Activated CD4-positive, alpha-beta T cell treated with anti-CD3 and anti-CD28 coated beads, Interleukin-2, amount 10 ng/mL, durations not matched to agents 7 days and 5 days (primary cell): ENCODE results near the gene P2RX2. TPM values are rescaled to one million over a fixed set of nuclear protein-coding genes. Genes with fewer than 3 reads are reported as not detected.

ENCODE experiments used
- CTCF ChIA-PET: fragments of 350-600 bp; sonication (Branson Sonifier 250); formaldehyde crosslinking; loops from one replicate; lab custom pipeline; 2021; ENCODE audit warnings: antibody characterized with exemption; lab: Charles Lee
- POLR2A ChIA-PET: fragments of 350-600 bp; sonication (Branson Sonifier 250); formaldehyde crosslinking; loops from one replicate; lab custom pipeline; 2021; ENCODE audit warnings: antibody characterized with exemption; lab: Charles Lee
- DNase-seq: peaks from one replicate; pipeline ENCODE4 v3.0.0-alpha.2; 2020
- H3K27ac Mint-ChIP-seq: one replicate; pipeline ENCODE4 v1.8.0; 2021; ENCODE audit warnings: mild to moderate bottlenecking, moderate library complexity, mixed read lengths
- H3K27me3 Mint-ChIP-seq: one replicate; pipeline ENCODE4 v1.8.0; 2021; ENCODE audit warnings: mixed read lengths
- H3K36me3 Mint-ChIP-seq: one replicate; pipeline ENCODE4 v1.8.0; 2021; ENCODE audit warnings: low read depth, mixed read lengths
- H3K4me1 Mint-ChIP-seq: one replicate; pipeline ENCODE4 v1.8.0; 2021; ENCODE audit warnings: mixed read lengths
- H3K4me3 Mint-ChIP-seq: one replicate; pipeline ENCODE4 v1.8.0; 2021; ENCODE audit warnings: mild to moderate bottlenecking, moderate library complexity, mixed read lengths
- H3K9me3 Mint-ChIP-seq: one replicate; pipeline ENCODE4 v1.8.0; 2021; ENCODE audit warnings: mixed read lengths
- total RNA-seq, 2 experiments: library from RNA; stranded (reverse); gene quantifications; one replicate each; pipeline ENCODE4 v1.2.3, GENCODE V29; 2021

P2RX2 gene
- total RNA-seq, 2 experiments from 2014 or later = not detected

DNA sequence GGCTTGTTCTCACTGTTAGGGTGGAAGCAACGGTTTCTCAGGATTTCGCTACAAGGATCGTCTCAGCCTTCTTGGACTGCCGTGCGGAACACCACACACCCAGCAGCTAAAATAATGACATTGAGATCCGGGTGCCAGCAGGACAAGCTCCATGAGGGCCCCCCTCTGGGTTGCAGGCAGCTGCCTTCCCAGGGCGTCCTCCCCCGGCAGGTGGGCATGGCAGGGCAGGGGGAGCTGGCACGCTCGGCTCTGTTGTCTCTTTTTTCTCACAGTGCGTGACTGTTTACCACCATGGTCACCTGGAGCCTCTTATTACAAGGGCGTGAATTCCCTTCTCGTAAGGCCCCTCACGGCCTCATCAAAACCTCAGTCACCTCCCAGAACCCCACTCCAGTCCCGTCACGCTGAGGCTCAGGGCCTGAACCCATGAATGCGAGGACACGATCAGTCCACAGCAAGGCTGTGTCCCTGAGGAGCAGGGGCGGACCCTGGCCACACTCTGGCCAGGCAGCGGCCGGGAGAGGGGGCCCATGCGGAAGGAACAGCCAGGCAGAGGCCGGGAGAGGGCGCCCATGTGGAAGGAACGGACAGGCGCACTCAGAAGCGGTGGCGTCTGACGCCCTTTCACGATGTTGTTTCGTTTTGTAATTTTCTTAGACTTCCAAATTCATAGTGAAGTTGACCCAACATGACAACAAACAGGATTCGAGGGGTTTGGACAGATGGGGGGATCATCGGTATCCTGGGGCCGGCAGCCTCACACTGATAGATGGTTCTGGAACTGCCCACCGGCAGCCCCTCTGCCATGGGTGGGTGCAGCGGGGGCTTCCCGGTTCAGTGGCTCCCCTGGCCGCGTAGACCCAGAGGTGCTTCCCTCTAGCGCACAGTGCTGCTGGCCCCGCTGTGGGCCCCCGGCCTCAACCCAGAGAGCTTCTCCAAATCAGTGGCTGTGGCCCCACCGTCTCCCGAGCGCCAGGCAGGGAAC is 18.2 kb upstream of the P2RX2 start:
- ChIA-PET POLR2A (no interaction called here), CTCF (interaction anchor here (0.5 to 2.9 kb wide), 5 partner anchors 12 to 185 kb away, joined by 3 to 9 read pairs (median 3); no protein-coding TSS in a partner anchor)
- H3K9me3 Mint-ChIP-seq = no peaks in the 10 kb centered on the region
- peak; percentile 44 for DNase-seq
- H3K4me1 Mint-ChIP-seq = peaks cover 24% of the 10 kb centered on the region
- no peak overlapping the region for H3K27ac Mint-ChIP-seq
- peak overlapping the region; percentile 53 for H3K4me3 Mint-ChIP-seq
- peaks cover 44% of the 10 kb centered on the region for H3K27me3 Mint-ChIP-seq
- H3K36me3 Mint-ChIP-seq = no peaks in the 10 kb centered on the region

DNA sequence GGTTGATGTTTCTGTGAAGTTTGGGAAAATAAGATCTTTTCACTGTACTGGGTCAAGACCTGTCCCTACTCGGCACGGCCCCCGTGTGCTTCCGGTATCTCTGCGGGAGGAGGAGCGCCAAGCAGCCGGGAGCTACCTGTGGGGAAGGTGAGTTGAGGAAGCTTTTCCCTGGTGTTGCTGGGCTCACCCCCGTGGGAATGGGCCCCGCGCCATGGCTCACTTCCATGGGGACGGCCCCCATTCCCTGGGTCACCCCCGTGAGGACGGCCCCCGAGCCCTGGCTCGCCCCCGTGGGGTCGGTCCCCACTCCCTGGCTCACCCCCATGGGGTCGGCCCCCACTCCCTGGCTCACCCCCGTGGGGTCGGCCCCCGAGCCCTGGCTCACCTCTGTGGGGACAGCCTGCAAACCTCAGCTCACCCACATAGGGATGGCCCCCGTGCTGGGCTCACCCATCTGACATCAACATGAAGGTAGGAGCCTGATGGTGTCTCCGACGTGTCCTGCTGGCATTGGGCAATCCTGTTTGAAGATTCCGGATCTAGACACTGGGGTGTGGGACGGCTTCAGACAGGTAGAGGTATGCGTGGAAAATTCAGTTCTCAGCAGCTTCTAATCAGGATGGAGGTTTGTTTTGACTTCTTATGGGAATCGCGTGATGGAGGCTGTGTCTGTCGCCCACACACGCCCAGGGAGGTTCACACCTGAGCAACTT is 17.2 kb upstream of the P2RX2 start:
- ChIA-PET POLR2A (no interaction called here), CTCF (interaction anchor here (0.9 to 2.9 kb wide), 2 partner anchors 11 to 14 kb away, joined by 3 to 9 read pairs; no protein-coding TSS in a partner anchor)
- Mint-ChIP-seq H3K27me3 (peaks cover 44% of the 10 kb centered on the region), H3K9me3 (no peaks in the 10 kb centered on the region), H3K4me1 (peaks cover 24% of the 10 kb centered on the region), H3K27ac (no peak overlapping the region), H3K36me3 (no peaks in the 10 kb centered on the region), H3K4me3 (peak overlapping the region; percentile 53)
- no peak for DNase-seq

DNA sequence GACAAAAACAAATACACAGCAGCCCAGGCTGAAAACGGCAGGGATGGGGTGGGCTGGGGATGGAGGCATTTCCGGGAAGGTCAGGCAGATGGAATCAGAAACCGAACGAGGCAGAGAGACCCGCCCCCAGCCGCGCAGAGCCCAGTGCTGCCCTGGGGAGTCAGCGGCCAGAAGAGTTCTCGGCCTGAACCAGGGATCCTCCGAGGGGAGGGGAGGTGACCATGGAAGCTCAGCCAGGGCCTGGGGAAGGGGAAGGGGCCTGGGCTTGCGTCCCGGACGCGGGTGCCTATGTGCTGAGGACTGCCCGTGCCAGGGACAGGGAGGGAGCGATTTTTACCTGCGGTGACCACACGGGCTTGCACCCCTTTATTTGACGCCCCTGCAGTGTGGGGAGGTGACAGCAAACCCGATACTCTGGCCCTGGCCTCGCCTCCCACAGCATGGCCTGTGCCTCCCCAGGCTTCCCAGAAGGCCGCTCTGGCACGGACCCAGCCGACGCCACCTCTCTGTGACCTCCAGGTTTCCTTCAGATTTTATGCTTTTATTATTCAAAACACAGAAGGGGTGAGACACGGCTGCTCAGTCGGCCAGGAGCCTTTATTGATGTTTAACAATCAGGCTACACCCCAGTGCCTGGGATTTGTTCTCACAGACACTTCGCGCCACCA is 15.9 kb upstream of the P2RX2 start:
- Mint-ChIP-seq H3K4me3 (no peak overlapping the region), H3K9me3 (no peaks in the 10 kb centered on the region), H3K27me3 (peaks cover 42% of the 10 kb centered on the region), H3K27ac (no peak overlapping the region), H3K36me3 (no peaks in the 10 kb centered on the region), H3K4me1 (peaks cover 18% of the 10 kb centered on the region)
- no peak for DNase-seq
- CTCF ChIA-PET = interaction anchor here (1.7 kb wide), 1 partner anchor 12 kb away, joined by 6 read pairs; no protein-coding TSS in a partner anchor
- POLR2A ChIA-PET = no interaction called here

DNA sequence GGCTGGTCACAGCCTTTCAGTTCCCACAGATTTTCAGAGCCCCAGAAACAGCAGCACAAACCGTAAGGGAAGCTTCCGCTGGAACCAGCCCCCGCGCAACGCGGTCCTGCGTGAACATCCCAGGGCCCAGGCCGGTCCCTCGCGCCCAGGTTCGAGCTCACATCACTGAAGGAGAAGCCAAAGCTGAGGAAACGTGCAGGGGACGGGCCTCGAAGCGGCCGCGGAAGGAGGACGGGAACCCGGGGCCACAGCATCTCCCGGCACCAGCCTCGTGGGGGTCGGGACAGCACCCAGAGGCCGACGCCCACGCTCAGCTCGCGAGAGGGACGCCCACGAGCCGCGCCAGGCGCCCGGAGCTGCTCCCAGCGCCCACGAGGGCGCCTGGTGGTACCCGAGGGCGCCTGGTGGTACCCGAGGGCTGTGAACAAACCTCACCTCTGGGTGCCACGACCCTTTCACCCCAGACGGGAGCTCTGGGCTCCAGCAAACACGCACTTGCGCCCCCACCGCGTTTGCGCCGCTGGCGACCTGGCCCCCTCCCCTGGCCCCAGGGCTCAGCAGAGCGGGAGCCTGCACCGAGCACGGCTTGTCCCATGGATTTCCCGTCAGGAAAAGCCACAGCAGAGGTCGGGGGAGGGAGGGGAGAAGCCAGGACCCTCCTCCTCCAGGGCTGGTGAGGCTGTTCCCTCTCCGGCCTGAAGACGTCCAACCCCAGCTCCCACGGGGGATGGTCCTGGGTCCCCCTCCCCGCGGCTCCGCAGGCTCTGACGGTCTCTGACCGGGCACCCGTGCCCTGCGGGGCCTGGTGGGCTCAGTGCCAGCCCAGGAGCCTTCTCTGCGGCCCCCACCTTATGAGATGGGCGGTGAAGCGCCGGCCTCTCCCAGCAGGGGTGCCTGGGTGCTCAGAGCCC is 15.1 kb upstream of the P2RX2 start:
- CTCF ChIA-PET = interaction anchor here (0.5 to 1.7 kb wide), 2 partner anchors 11 to 17 kb away, joined by 3 to 6 read pairs; no protein-coding TSS in a partner anchor
- Mint-ChIP-seq H3K9me3 (no peaks in the 10 kb centered on the region), H3K27me3 (peaks cover 44% of the 10 kb centered on the region), H3K27ac (no peak overlapping the region), H3K36me3 (no peaks in the 10 kb centered on the region), H3K4me1 (peaks cover 17% of the 10 kb centered on the region), H3K4me3 (no peak overlapping the region)
- POLR2A ChIA-PET = no interaction called here
- DNase-seq = no peak

DNA sequence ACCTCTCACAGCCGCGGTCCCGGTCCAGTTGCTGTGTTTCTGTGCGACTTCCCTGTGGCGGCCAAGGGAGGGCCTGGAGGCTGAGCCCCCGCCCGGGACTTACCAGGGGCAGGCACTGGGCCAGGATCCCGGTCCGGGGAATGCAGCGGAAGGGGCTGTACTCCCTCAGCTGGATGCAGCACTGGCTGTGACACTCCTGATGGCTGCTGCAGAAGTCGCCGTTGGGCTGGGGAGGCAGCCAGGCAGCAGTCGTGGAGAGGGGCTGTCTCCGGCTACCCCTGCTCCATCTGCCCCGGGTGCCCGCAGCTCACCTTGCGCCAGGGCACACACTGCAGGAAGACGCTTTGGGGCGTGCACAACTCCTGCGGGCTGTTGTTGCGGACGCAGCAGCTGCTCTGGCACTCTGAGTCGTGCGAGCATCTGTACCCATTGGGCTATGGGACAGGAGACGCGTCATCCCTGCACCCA is 14.4 kb upstream of the P2RX2 start:
- Mint-ChIP-seq H3K36me3 (no peaks in the 10 kb centered on the region), H3K27ac (no peak overlapping the region), H3K4me1 (peaks cover 12% of the 10 kb centered on the region), H3K4me3 (no peak overlapping the region), H3K27me3 (peaks cover 43% of the 10 kb centered on the region), H3K9me3 (no peaks in the 10 kb centered on the region)
- CTCF ChIA-PET = interaction anchor here (1.1 to 1.7 kb wide), 2 partner anchors 10 to 11 kb away, joined by 3 to 6 read pairs; no protein-coding TSS in a partner anchor
- DNase-seq = no peak
- POLR2A ChIA-PET = no interaction called here

DNA sequence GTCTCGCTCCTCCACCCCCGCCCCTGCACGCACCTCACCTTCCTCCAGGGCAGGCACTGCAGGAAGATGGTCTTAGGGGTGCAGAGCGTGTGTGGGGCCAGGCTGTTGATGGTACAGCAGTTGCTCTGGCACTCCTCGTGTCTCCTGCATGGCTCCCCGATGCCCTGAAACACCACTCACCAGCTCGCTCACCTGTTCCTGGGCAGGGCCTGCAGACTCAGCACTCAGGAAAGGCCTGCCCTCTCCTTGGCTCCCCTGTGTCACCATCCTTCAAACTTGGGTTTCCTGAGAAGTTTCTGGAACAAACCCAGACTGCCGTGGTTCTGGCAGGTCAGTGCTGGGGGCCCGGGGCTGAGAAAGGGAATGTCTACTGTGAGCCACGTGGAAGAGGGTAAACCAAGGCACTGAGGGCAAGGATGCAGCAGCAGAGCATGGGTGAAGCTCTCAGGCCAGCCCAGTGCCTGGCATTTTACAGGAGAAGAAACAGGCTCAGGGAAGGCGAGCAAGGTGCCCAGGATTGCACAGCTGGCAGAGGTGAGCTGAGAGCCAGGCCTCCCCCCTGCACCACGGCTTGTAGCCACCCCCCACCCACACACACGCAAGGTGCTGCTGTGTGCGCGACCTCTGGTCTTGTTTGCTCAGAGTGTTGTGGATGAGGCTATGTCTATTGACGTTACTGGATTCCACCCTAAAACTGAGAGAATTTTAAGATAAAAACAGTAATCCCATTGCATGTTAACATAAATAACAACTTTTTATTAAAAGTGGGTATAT is 13.7 kb upstream of the P2RX2 start:
- CTCF ChIA-PET = interaction anchor here (1.1 kb wide), 1 partner anchor 9 kb away, joined by 3 read pairs; no protein-coding TSS in a partner anchor
- peaks cover 41% of the 10 kb centered on the region for H3K27me3 Mint-ChIP-seq
- H3K4me1 Mint-ChIP-seq = peaks cover 8% of the 10 kb centered on the region
- DNase-seq = no peak
- H3K9me3 Mint-ChIP-seq = no peaks in the 10 kb centered on the region
- no peak overlapping the region for H3K4me3 Mint-ChIP-seq
- POLR2A ChIA-PET = no interaction called here
- H3K27ac Mint-ChIP-seq = no peak overlapping the region
- H3K36me3 Mint-ChIP-seq = no peaks in the 10 kb centered on the region

DNA sequence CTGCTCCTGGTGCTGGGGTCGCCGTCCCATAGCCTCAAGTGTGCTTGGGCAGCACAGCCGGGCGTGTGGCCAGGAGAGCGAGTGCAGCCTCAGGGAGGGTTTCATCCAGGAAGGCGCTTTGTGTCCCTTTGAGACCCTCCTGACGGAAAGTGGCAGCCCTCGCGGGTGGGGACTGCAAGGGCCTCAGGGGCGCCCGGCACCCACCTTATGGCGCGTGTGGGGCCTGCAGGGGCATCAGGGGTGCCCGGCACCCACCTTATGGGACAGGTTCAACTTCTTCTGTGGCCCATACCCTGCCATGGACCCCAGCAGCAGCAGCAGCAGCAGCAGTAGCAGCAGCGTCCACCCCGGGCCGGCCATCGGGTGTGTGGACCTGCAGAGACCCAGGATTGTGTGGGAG is 12.7 kb upstream of the P2RX2 start:
- Mint-ChIP-seq H3K27ac (no peak overlapping the region), H3K36me3 (no peaks in the 10 kb centered on the region), H3K4me3 (no peak overlapping the region), H3K9me3 (no peaks in the 10 kb centered on the region), H3K4me1 (peaks cover 7% of the 10 kb centered on the region), H3K27me3 (peaks cover 38% of the 10 kb centered on the region)
- ChIA-PET POLR2A (no interaction called here), CTCF (no interaction called here)
- DNase-seq = no peak

DNA sequence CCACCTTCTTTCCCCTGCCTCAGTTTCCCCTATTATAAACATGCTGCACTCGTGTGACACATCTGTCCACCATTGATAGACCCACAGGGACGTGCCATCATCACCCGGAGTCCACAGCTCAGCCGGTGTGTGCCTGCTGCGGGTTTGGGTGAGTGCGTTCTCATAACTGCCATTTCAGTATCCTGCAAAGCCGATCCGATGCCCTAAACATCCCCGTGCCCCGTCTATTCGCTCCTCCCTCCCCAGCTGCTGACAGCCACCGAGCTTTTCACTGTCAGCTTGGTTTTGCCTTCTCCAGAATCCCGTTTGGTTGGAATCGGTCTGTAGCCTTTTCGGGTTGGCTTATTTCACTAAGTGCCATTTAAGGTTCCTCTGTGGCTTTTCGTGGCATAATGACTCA is 12.1 kb upstream of the P2RX2 start:
- no peak overlapping the region for H3K27ac Mint-ChIP-seq
- H3K4me3 Mint-ChIP-seq = no peak overlapping the region
- POLR2A ChIA-PET = no interaction called here
- peaks cover 3% of the 10 kb centered on the region for H3K9me3 Mint-ChIP-seq
- peaks cover 38% of the 10 kb centered on the region for H3K27me3 Mint-ChIP-seq
- no peak for DNase-seq
- CTCF ChIA-PET = no interaction called here
- no peaks in the 10 kb centered on the region for H3K36me3 Mint-ChIP-seq
- peaks cover 5% of the 10 kb centered on the region for H3K4me1 Mint-ChIP-seq

DNA sequence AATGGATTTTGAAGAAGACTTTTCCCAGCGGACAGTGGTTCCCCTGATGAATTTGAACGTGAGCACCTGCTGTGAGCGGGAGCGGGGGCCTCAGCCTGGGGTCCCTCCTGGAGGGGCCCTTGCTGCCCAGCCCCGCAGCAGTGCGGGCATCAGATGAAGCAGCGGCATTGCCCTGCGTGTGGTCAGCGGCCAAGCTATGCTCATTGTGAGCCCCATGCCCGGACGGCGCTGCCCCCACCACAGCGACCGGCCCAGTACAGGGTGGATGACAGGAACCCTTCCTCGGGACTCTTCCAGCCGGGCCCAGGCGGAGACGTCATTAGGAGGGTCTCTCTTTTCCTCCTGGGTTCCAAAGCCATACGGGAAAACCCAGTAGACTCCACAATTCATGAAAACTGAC is 11.6 kb upstream of the P2RX2 start:
- H3K36me3 Mint-ChIP-seq = no peaks in the 10 kb centered on the region
- ChIA-PET CTCF (no interaction called here), POLR2A (no interaction called here)
- peaks cover 4% of the 10 kb centered on the region for H3K9me3 Mint-ChIP-seq
- DNase-seq = no peak
- H3K27me3 Mint-ChIP-seq = peaks cover 41% of the 10 kb centered on the region
- H3K27ac Mint-ChIP-seq = no peak overlapping the region
- peaks cover 5% of the 10 kb centered on the region for H3K4me1 Mint-ChIP-seq
- H3K4me3 Mint-ChIP-seq = no peak overlapping the region

DNA sequence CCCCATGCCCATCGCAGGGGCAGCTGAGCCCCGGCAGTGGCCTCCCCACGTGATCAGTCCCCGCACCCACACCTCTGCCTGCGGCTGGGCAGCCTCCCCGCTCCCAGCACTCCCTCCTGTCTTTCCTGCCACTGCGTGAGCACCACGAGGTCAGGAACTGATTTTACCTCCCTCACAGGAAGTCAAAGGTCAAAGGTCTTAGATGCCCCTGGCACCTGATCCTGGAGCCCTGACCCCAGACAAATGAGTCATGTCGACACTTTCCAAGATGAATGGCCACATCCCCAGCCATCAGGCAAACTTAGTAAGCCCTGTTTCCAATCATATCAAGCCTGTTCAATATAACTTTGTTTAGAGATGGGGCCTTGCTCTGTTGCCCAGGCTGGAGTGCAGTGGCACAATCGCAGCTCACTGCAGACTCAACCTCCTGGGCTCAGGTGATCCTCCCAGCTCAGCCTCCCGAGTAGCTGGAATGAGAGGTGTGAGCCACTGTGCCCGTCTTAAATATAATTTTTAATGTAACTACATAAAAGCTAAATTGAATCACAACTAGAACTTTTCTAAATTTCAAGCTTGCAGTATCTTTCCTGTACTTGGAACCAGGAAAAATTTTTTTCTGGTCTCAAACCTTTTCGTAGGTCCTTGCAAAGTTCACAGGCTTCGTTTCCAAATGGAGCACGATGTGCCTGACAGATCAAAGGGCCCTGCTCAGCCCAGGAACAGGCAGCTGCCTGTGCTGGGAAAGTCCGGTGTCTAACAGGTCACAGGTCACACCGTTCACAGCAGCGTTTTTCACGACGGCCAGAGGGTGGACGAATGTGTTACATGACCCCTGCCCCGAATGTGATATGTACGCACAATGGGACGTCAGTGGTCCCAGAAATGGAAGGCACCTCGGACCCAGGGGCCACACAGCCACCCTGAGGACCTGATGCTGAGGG is 10.1 kb upstream of the P2RX2 start:
- Mint-ChIP-seq H3K4me3 (no peak overlapping the region), H3K27me3 (peaks cover 38% of the 10 kb centered on the region), H3K4me1 (peaks cover 5% of the 10 kb centered on the region), H3K36me3 (no peaks in the 10 kb centered on the region), H3K9me3 (peaks cover 4% of the 10 kb centered on the region), H3K27ac (no peak overlapping the region)
- POLR2A ChIA-PET = no interaction called here
- DNase-seq = no peak
- CTCF ChIA-PET = interaction anchor here (1.5 to 1.9 kb wide), 2 partner anchors 13 to 22 kb away, joined by 4 to 9 read pairs; no protein-coding TSS in a partner anchor
